A673 (cell line): ENCODE results near the gene SERPINH1. TPM values are rescaled to one million over a fixed set of nuclear protein-coding genes. Genes with fewer than 3 reads are reported as not detected.

Experiments used
- BruUV-seq: library from RNA; stranded (reverse); fragments of 400-500 nt; replicated peaks from 2 replicates; lab custom pipeline; 2021; lab: Mats Ljungman, UMichigan
- CTCF ChIA-PET: fragments of 300-600 bp; sonication (Branson Sonifier 250); formaldehyde crosslinking; loops from one replicate; lab custom pipeline; 2022; ENCODE audit warnings: antibody characterized with exemption; lab: Charles Lee
- POLR2A ChIA-PET: fragments of 300-600 bp; sonication (Branson Sonifier 250); formaldehyde crosslinking; loops from one replicate; lab custom pipeline; 2022; ENCODE audit warnings: antibody characterized with exemption; ENCODE audit not compliant: low non-redundant PET; lab: Charles Lee
- DNase-seq: peaks from one replicate; pipeline ENCODE4 v3.0.0-alpha.2; 2015; ENCODE audit warnings: low spot score
- H3K27ac ChIP-seq: fragments of 200-600 bp; sonication (generic); 2 replicates; pipeline ENCODE4 v1.5.1; 2016; ENCODE audit warnings: mixed run types, low read depth, mild to moderate bottlenecking, mixed read lengths, antibody characterized with exemption, low read length; ENCODE audit not compliant: poor library complexity, severe bottlenecking
- H3K27me3 ChIP-seq: fragments of 200-600 bp; sonication (generic); replicated peaks from 2 replicates; pipeline ENCODE4 v1.6.1; 2017; ENCODE audit warnings: mixed run types, low read depth, mild to moderate bottlenecking, mixed read lengths, antibody characterized with exemption, low read length; ENCODE audit not compliant: insufficient read depth, poor library complexity
- H3K36me3 ChIP-seq: fragments of 200-600 bp; sonication (generic); 2 replicates; pipeline ENCODE4 v1.6.1; 2016; ENCODE audit warnings: mixed run types, mild to moderate bottlenecking, mixed read lengths, antibody characterized with exemption, low read length; ENCODE audit not compliant: insufficient read depth, poor library complexity, severe bottlenecking
- H3K4me1 ChIP-seq: fragments of 200-600 bp; sonication (generic); 2 replicates; pipeline ENCODE4 v1.6.1; 2017; ENCODE audit warnings: mixed run types, mild to moderate bottlenecking, mixed read lengths, antibody characterized with exemption, low read length; ENCODE audit not compliant: insufficient read depth, poor library complexity, severe bottlenecking
- H3K4me3 ChIP-seq: fragments of 200-600 bp; sonication (generic); 2 replicates; pipeline ENCODE4 v1.5.1; 2016; ENCODE audit warnings: low read depth, mixed run types, mild to moderate bottlenecking, mixed read lengths, low read length; ENCODE audit not compliant: poor library complexity, severe bottlenecking
- H3K9me3 ChIP-seq: fragments of 200-600 bp; sonication (generic); 2 replicates; pipeline ENCODE4 v1.6.1; 2016; ENCODE audit warnings: mixed run types, low read depth, mild to moderate bottlenecking, mixed read lengths, antibody characterized with exemption, low read length; ENCODE audit not compliant: poor library complexity, severe bottlenecking
- CTCF ChIP-seq: fragments of 300-800, 200-600 bp; sonication (generic); conservative IDR thresholded peaks from 2 replicates; pipeline ENCODE4 v1.5.1; 2017; ENCODE audit warnings: low read depth, mild to moderate bottlenecking, antibody characterized with exemption, low read length, moderate library complexity, mixed read lengths
- EZH2 ChIP-seq: fragments of 200-600 bp; sonication (generic); IDR thresholded peaks from 2 replicates; pipeline ENCODE4 v1.6.1; 2017; ENCODE audit warnings: borderline replicate concordance, low read depth, mild to moderate bottlenecking, mixed read lengths, antibody characterized with exemption, low read length; ENCODE audit not compliant: poor library complexity, severe bottlenecking
- intact Hi-C: fragments of 100-400 bp; cut with micrococcal nuclease; formaldehyde crosslinking; loops from one replicate; pipeline ENCODE4 v1.10.0; 2022; ENCODE audit not compliant: unreplicated experiment
- total RNA-seq: library from RNA; stranded (reverse); gene quantifications from 2 replicates; pipeline ENCODE4 v1.2.3, GENCODE V29; 2021

Gene SERPINH1
- total RNA-seq, 1 experiment from 2014 or later = 268 TPM

- intact Hi-C loops = no loop called here
- no peak overlapping the region for H3K4me3 ChIP-seq
- BruUV-seq = no TSS peak
- POLR2A ChIA-PET = interaction anchor here (0.6 kb wide), 1 partner anchor 13 kb away, joined by 3 read pairs; no protein-coding TSS in a partner anchor
- CTCF ChIA-PET = interaction anchor here (1.0 kb wide), 1 partner anchor 10 kb away, joined by 4 read pairs; no protein-coding TSS in a partner anchor
- TF ChIP-seq CTCF (no peak), EZH2 (no peak)
- no peak overlapping the region for H3K27ac ChIP-seq
- H3K36me3 ChIP-seq = peaks cover 87% of the 10 kb centered on the region
- no peaks in the 10 kb centered on the region for H3K9me3 ChIP-seq
- no peak for DNase-seq
- H3K27me3 ChIP-seq = no peaks in the 10 kb centered on the region
- H3K4me1 ChIP-seq = peaks cover 23% of the 10 kb centered on the region
Measured at GRCh38 chr11:75567971-75568370, 5.9 kb downstream of the SERPINH1 start.

- intact Hi-C loops = no loop called here
- ChIA-PET POLR2A (interaction anchor here (0.7 kb wide), 1 partner anchor 15 kb away, joined by 3 read pairs; no protein-coding TSS in a partner anchor), CTCF (interaction anchor here (1.0 kb wide), 1 partner anchor 9 kb away, joined by 4 read pairs; no protein-coding TSS in a partner anchor)
- BruUV-seq = no TSS peak
- Histone ChIP-seq H3K9me3 (no peaks in the 10 kb centered on the region), H3K4me1 (peaks cover 22% of the 10 kb centered on the region), H3K27ac (no peak overlapping the region), H3K4me3 (no peak overlapping the region), H3K36me3 (peaks cover 94% of the 10 kb centered on the region), H3K27me3 (no peaks in the 10 kb centered on the region)
- DNase-seq = no peak
- TF ChIP-seq CTCF (no peak), EZH2 (no peak)
Measured at GRCh38 chr11:75568616-75569219, 6.7 kb downstream of the SERPINH1 start.

GRCh38 chr11:75570559-75571139 lies 8.6 kb downstream of the SERPINH1 start:
- TF ChIP-seq EZH2 (no peak), CTCF (no peak)
- Histone ChIP-seq H3K27ac (no peak overlapping the region), H3K4me1 (peaks cover 4% of the 10 kb centered on the region), H3K9me3 (no peaks in the 10 kb centered on the region), H3K27me3 (no peaks in the 10 kb centered on the region), H3K36me3 (peaks cover 86% of the 10 kb centered on the region), H3K4me3 (no peak overlapping the region)
- BruUV-seq = no TSS peak
- ChIA-PET CTCF (no interaction called here), POLR2A (interaction anchor here (0.6 kb wide), 1 partner anchor 10 kb away, joined by 3 read pairs; no protein-coding TSS in a partner anchor)
- intact Hi-C loops = no loop called here
- DNase-seq = no peak
